ENCODE data around the gene SLC23A2. TPM values are rescaled to one million over a fixed set of nuclear protein-coding genes. Genes with fewer than 3 reads are reported as not detected.

Gene SLC23A2
- total RNA-seq (2022; extraction: Qiagen RNA extraction), result 13.9 to 17.0 TPM (median 16.1 TPM) in 5 replicates

DNA sequence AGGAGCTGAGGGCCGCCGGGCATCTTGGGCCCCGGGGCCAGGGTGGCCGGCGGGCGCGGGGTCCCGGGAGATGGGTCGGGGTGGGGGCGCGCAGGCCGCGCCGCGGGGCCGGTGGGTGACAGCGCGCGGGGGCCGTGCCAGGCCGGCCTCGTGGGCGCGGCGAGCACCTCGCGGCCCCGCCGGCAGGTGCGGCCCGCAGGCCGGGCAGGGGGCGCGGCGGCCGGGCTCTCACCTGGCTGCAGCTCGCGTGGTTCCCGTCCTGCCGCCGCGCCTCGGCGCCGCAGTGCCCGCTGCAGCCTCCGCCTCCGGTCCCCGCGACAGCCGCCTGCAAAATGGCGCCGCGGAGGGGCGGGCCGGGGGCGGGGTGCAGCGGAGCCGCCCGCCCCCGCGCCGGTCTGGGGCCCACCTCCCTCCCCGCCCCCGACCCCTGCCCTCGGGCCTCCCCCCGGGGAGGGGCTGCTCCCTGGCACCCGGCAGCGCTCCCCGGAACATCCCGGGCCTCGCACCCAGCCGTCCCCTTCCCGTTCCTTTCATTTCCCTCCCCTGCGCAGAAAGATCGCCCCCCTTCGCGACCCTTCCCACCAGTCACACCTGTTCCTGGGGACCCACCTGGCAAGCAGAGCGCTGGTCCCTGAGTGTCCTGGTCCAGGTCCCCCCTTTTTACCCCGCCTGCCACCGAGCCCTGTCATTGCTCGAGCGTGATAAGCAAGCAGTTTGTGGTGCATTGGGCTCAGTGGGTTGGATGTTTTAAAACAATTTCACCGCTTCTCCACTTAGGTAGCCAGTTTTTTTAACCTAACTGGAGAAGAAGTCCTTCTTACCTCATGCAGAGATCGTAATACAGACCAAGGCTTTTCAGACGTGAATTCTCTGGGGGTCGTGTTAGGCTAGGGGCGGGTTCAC lies at the start of gene SLC23A2:
Gene SLC23A2, minus strand, starts transcription at position 337 of the 903 bp plus-strand sequence. CDS start 68,948 bp downstream, outside the sequence.

Other genes with a start within 250 kb of the SLC23A2 start
- gene RASSF2, start 177.9 kb downstream of the SLC23A2 start, total RNA-seq (2022; extraction: Qiagen RNA extraction), result 9.1 to 13.1 TPM (median 10.5 TPM) in 5 replicates
- gene TMEM230, start 111.6 kb upstream of the SLC23A2 start, total RNA-seq (2022; extraction: Qiagen RNA extraction), result 106 to 120 TPM (median 109 TPM) in 5 replicates
- 396 to 435 TPM (median 412 TPM) in 5 replicates for gene PCNA, start 118.4 kb upstream of the SLC23A2 start, total RNA-seq (2022; extraction: Qiagen RNA extraction)
- 48.5 to 60.2 TPM (median 58.2 TPM) in 5 replicates for gene CDS2, start 125.5 kb upstream of the SLC23A2 start, total RNA-seq (2022; extraction: Qiagen RNA extraction)

All from A549 treated with CORT108297 at 1 μM for 4 hours (cell line).